ENCODE results near the gene KLK7.

- TF ChIP-seq CTCF (IDR thresholded peaks at IDR 0.05; ENCODE audit: low read length) (no peak), EZH2 (optimal IDR thresholded peaks at IDR 0.05; ENCODE audit: low read depth, low read length) (no peak), EZH2phosphoT487 (IDR thresholded peaks at IDR 0.05; ENCODE audit: low read length) (no peak)
Measured at GRCh38 chr19:51002542-51003311, 19.0 kb upstream of the KLK7 start.
